Adrenal gland (tissue), 12 donors: ENCODE results near the gene PSMB1. TPM values are rescaled to one million over a fixed set of nuclear protein-coding genes. Genes with fewer than 3 reads are reported as not detected.

ENCODE experiments used
- DNase-seq, 7 donors: peaks; one replicate each; pipeline ENCODE4 v3.0.0-alpha.2; 2019 to 2020
- H3K27ac ChIP-seq, 5 donors: fragments of 200-600 bp; sonication (generic) in 4 of 5; 1 replicate in 3 of 5; 2 replicates in 2 of 5; pipeline versions ENCODE4 v1.5.1 to v1.8.0; 2016 to 2020; ENCODE audit warnings: mild to moderate bottlenecking in 1 of 5
- H3K27me3 ChIP-seq: fragments of 200-600 bp; 2 replicates; pipeline ENCODE4 v1.8.0; 2021
- H3K36me3 ChIP-seq, 2 donors: fragments of 200-600 bp; replicated peaks in 1 of 2; 1 replicate in 1 of 2; 2 replicates in 1 of 2; pipeline versions ENCODE4 v1.5.1 to v1.8.0; 2018 to 2022
- H3K4me1 ChIP-seq, 2 donors: fragments of 200-600 bp; replicated peaks in 1 of 2; 1 replicate in 1 of 2; 2 replicates in 1 of 2; pipeline versions ENCODE4 v1.5.1 to v1.8.0; 2018 to 2021
- H3K4me3 ChIP-seq, 4 donors: fragments of 200-600 bp; sonication (generic) in 3 of 4; one replicate each; pipeline ENCODE4 v1.5.1; 2016 to 2018
- H3K9me3 ChIP-seq, 3 donors: fragments of 200-600 bp; sonication (generic) in 1 of 3; replicated peaks in 1 of 3; 1 replicate in 2 of 3; 2 replicates in 1 of 3; pipeline versions ENCODE4 v1.5.1 to v1.8.0; 2016 to 2021
- CTCF ChIP-seq, 6 experiments: fragments of 450-650 bp in 4 of 6; fragments of 200-600 bp in 2 of 6; sonication (generic) in 1 of 6; IDR thresholded peaks; 1 replicate in 5 of 6; 2 replicates in 1 of 6; pipeline versions ENCODE4 v1.5.1 to v1.8.0; 2016 to 2021; ENCODE audit warnings: antibody characterized with exemption in 6 of 6, mild to moderate bottlenecking in 2 of 6, moderate library complexity in 1 of 6
- POLR2A ChIP-seq, 2 donors: fragments of 450-650 bp; IDR thresholded peaks; one replicate each; pipeline ENCODE4 v1.6.1; 2017; ENCODE audit warnings: antibody characterized with exemption in 2 of 2, mild to moderate bottlenecking in 2 of 2, moderate library complexity in 1 of 2
- WGBS, 4 donors: extraction: QIAGEN DNeasy Blood & Tissue Kit in 2 of 4; methylation state at CpG; one replicate each; pipeline versions ENCODE4 v1.1.5 to v1.1.7; 2013 to 2017; 5-methylcytosine and 5-hydroxymethylcytosine counted together
- intact Hi-C, 2 donors: fragments of 100-400 bp; cut with DNase I; formaldehyde crosslinking; loops; one replicate each; pipeline versions ENCODE4 v1.14.1 to v1.15.0; 2022 to 2023
- polyA plus RNA-seq, 3 donors: library from polyadenylated mRNA; stranded (reverse); fragments of 200-250 nt in 2 of 3; fragments of 350-450 nt in 1 of 3; fragmentation: Illumina TruSeq in 1 of 3; extraction: RNeasy Lipid Tissue Mini Kit (QIAGEN cat#74804) in 1 of 3; gene quantifications; one replicate each; pipeline ENCODE4 v1.2.3, GENCODE V29; 2013 to 2014
- total RNA-seq, 9 donors: library from RNA; depleted of rRNA in 4 of 9; stranded (reverse); fragments of >200 nt in 4 of 9; fragments of 120-200 nt in 1 of 9; fragmentation: NEBNext Ultra II Directional in 1 of 9; extraction: Animal tissue kit (Norgen Biotek cat#: 25700) in 1 of 9; gene quantifications; one replicate each; pipeline versions ENCODE4 v1.1.0 to v1.2.4, GENCODE V29; 2013 to 2023
- donor health status: healthy with polysubstance abuse.
- donor health status: Bipolar disorder and iron deficiency.
- donor health status: DM: yes; HTN: yes; CAD: no.
- donor health status: DM: no; HTN: no; CAD: no.
- donor health status: DM: no; HTN: no; CAD: no.
- donor health status: DM: yes; HTN: yes; CAD: no.

The PSMB1 gene
- total and polyA plus RNA-seq, 12 donors, result 129 to 442 (median 191) TPM

DNA sequence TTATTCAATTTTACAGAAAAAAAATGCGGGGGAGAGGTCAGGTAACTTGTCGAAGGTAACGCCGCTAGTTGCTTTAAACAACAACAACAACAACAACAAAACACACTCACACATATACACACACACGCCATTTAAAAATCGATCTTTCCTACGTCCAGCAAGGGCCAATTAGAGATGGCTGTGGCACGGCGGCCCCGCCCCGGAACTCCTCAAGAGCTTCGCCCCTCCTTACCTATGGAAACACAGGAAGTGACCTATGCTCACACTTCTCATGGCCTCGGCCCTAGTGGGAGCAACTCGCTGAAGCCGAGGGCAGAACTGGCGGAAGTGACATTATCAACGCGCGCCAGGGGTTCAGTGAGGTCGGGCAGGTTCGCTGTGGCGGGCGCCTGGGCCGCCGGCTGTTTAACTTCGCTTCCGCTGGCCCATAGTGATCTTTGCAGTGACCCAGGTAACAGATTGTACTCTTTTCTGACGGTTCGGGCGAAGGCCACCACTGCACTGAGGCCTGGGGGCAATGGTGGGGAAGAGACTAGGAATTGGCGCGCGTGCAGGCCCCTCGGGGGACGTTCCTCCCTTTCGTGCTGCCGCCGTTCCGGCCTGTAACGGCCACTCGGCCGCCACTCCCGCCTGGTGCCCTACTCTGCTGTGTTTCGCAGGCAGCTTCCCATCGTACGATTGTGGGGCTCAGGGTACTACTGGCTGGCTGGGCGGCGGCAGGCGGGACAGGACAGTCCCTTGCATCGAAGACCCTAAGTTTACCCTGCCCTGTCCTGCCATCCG, 1.1 kb upstream of the PSMB1 start, which contains the start of gene TBP:
TBP (plus strand) TSS at position 357 of the 783 bp plus-strand sequence. CDS start 2,661 bp downstream, outside the sequence.
- DNase-seq, result peak; percentile 97 to 100 (median 99)
- Histone ChIP-seq H3K9me3 (no peaks in the 10 kb centered on the region), H3K4me1 (peaks cover 16 to 48% of the 10 kb centered on the region in 2 donors), H3K4me3 (peak within 1 kb of the TSS; percentile 41 to 92 (median 84)), H3K27me3 (no peaks in the 10 kb centered on the region), H3K27ac (peak within 1 kb of the TSS; percentile 80 to 98 (median 94)), H3K36me3 (peaks cover 0 to 8% of the 10 kb centered on the region in 2 donors)
- WGBS, 4 donors, result 0 to 1% (median 1%) methylated on average over 23 to 51 of the region's 51 CpGs
- TF ChIP-seq POLR2A (IDR thresholded peaks at IDR 0.05) (peak; percentile 17 to 75), CTCF (IDR thresholded peaks at IDR 0.05) (no peak)
- intact Hi-C loops, result no loop called here

DNA sequence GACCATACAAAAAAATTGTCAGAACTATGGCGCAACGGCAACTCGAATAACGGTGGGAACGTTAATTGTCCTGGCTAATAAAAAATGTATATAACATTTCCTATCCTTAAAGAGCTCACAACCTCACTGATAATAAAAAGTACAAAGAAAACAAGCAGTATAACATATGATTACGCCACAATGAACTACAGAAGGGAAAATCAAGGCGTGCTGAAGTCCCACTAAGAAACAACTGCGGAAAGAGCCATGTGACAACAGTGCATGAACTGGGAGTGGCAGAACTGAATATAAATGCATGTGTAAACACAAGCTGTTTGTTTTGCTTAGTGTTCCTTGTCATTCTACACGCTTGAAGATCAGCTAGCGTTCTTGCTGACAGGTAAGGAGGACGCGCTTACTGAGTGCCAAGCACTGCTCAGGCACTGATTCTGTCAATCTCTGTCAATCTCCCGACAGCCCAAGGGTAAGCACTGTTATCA, 466 bp upstream of the PSMB1 start:
- WGBS, 4 donors, result 0 to 1% (median 0%) methylated on average over 13 of the region's 13 CpGs
- no peaks in the 10 kb centered on the region for H3K9me3 ChIP-seq
- no peaks in the 10 kb centered on the region for H3K27me3 ChIP-seq
- H3K4me3 ChIP-seq, result peak overlapping the region in 3 of 4 donors; percentile 83 to 92 (median 86)
- H3K4me1 ChIP-seq, result peaks cover 16 to 50% of the 10 kb centered on the region in 2 donors
- H3K27ac ChIP-seq, result peak overlapping the region; percentile 80 to 98 (median 94)
- TF ChIP-seq POLR2A (IDR thresholded peaks at IDR 0.05) (no peak), CTCF (IDR thresholded peaks at IDR 0.05) (peak in 1 of 6 experiments; percentile 10)
- DNase-seq, result peak in 5 of 7 donors; percentile 21 to 41 (median 33)
- intact Hi-C loops, result no loop called here
- peaks cover 0 to 10% of the 10 kb centered on the region in 2 donors for H3K36me3 ChIP-seq

GRCh38 chr6:170545405-170545804, 7.7 kb downstream of the PSMB1 start:
- 16 to 36% (median 35%) methylated on average over 2 of the region's 2 CpGs for WGBS, 4 donors

More at GRCh38 chr6:170545405-170545804, 7.7 kb downstream of the PSMB1 start:
- TF ChIP-seq POLR2A (IDR thresholded peaks at IDR 0.05), result no peak
- no peak for TF ChIP-seq CTCF (IDR thresholded peaks at IDR 0.05)
- H3K27me3 ChIP-seq, result no peaks in the 10 kb centered on the region
- intact Hi-C loops, result no loop called here
- H3K4me1 ChIP-seq, result peaks cover 0 to 28% of the 10 kb centered on the region in 2 donors
- no peak overlapping the region for H3K4me3 ChIP-seq
- H3K36me3 ChIP-seq, result peaks cover 0 to 78% of the 10 kb centered on the region in 2 donors
- no peak for DNase-seq
- no peak overlapping the region for H3K27ac ChIP-seq
- H3K9me3 ChIP-seq, result no peaks in the 10 kb centered on the region
